Endothelial cell of hepatic sinusoid (primary cell): ENCODE data around the gene FARP1.

Experiments used
- in situ Hi-C: cut with HindIII; loops from 2 replicates; pipeline ENCODE4 v1.10.0; 2017; ENCODE audit warnings: low sequenced_read_pairs

The FARP1 gene

GRCh38 chr13:98436233-98436910, 293.5 kb downstream of the FARP1 start:
- in situ Hi-C loops = no loop called here

- in situ Hi-C loops = no loop called here
Measured at GRCh38 chr13:98438246-98439125, 295.6 kb downstream of the FARP1 start.

- in situ Hi-C loops = no loop called here
Measured at GRCh38 chr13:98439126-98439828, 296.4 kb downstream of the FARP1 start.

- in situ Hi-C loops = loop anchor here (5.0 kb wide), 1 partner anchor 227 kb away; no protein-coding TSS in a partner anchor
Measured at GRCh38 chr13:98439896-98440295, 297.0 kb downstream of the FARP1 start.

GRCh38 chr13:98440390-98441055, 297.6 kb downstream of the FARP1 start:
- in situ Hi-C loops = loop anchor here (5.0 kb wide), 1 partner anchor 227 kb away; no protein-coding TSS in a partner anchor

GRCh38 chr13:98441056-98441676, 298.3 kb downstream of the FARP1 start:
- in situ Hi-C loops = loop anchor here (5.0 kb wide), 1 partner anchor 226 kb away; no protein-coding TSS in a partner anchor

GRCh38 chr13:98442391-98443230, 299.7 kb downstream of the FARP1 start:
- in situ Hi-C loops = loop anchor here (5.0 kb wide), 1 partner anchor 225 kb away; no protein-coding TSS in a partner anchor

- in situ Hi-C loops = loop anchor here (5.0 kb wide), 1 partner anchor 224 kb away; no protein-coding TSS in a partner anchor
Measured at GRCh38 chr13:98443329-98443728, 300.4 kb downstream of the FARP1 start.

GRCh38 chr13:98443800-98444325, 301.0 kb downstream of the FARP1 start:
- in situ Hi-C loops = loop anchor here (5.0 kb wide), 1 partner anchor 223 kb away; no protein-coding TSS in a partner anchor

- in situ Hi-C loops = loop anchor here (5.0 kb wide), 1 partner anchor 223 kb away; no protein-coding TSS in a partner anchor
Measured at GRCh38 chr13:98444381-98444780, 301.5 kb downstream of the FARP1 start.

- in situ Hi-C loops = no loop called here
Measured at GRCh38 chr13:98445340-98446233, 302.7 kb downstream of the FARP1 start.

GRCh38 chr13:98446234-98446621, 303.3 kb downstream of the FARP1 start:
- in situ Hi-C loops = no loop called here

GRCh38 chr13:98447130-98447529, 304.2 kb downstream of the FARP1 start:
- in situ Hi-C loops = no loop called here

- in situ Hi-C loops = no loop called here
Measured at GRCh38 chr13:98447881-98448641, 305.2 kb downstream of the FARP1 start.

GRCh38 chr13:98448642-98448928, 305.7 kb downstream of the FARP1 start:
- in situ Hi-C loops = no loop called here

GRCh38 chr13:98449273-98449672, 306.4 kb downstream of the FARP1 start:
- in situ Hi-C loops = no loop called here

GRCh38 chr13:98450026-98450425, 307.1 kb downstream of the FARP1 start:
- in situ Hi-C loops = no loop called here
